HEK293 (cell line): ENCODE measurements around the gene FAM171A1.

ENCODE experiments used
- CTCF ChIA-PET: fragments of 350-600 bp; formaldehyde crosslinking; extraction: SDS; loops from one replicate; lab custom pipeline; 2021; ENCODE audit warnings: antibody characterized with exemption; lab: Yijun Ruan, JAX
- POLR2A ChIA-PET: fragments of 300-600 bp; formaldehyde crosslinking; extraction: SDS; loops from one replicate; lab custom pipeline; 2020; ENCODE audit warnings: antibody characterized with exemption, inconsistent platforms; lab: Yijun Ruan, JAX
- H3K27ac ChIP-seq: fragments of 200-500 bp; sonication (Bioruptor generic); 2 replicates; pipeline ENCODE4 v1.5.1; 2014; ENCODE audit warnings: low read depth, low read length, control low read depth, inconsistent platforms; ENCODE audit errors: extremely low read depth
- H3K36me3 ChIP-seq, 2 experiments: fragments of 200-500 bp in 1 of 2; sonication (Bioruptor generic) in 1 of 2; 1 replicate in 1 of 2; 2 replicates in 1 of 2; pipeline ENCODE4 v1.5.1; 2014 to 2017; ENCODE audit warnings: inconsistent platforms in 2 of 2, low read length in 2 of 2; ENCODE audit not compliant: control insufficient read depth in 2 of 2, insufficient read depth in 1 of 2
- H3K4me1 ChIP-seq: fragments of 200-500 bp; sonication (Bioruptor generic); 2 replicates; pipeline ENCODE4 v1.5.1; 2014; ENCODE audit warnings: mild to moderate bottlenecking, low read length, inconsistent platforms; ENCODE audit not compliant: control insufficient read depth, insufficient read depth
- H3K4me3 ChIP-seq: 2 replicates; pipeline ENCODE4 v1.5.1; 2011; ENCODE audit warnings: low read depth, mild to moderate bottlenecking, control low read depth, low read length, moderate library complexity
- H3K9me3 ChIP-seq: fragments of 200-500 bp; sonication (Bioruptor generic); 2 replicates; pipeline ENCODE4 v1.5.1; 2014; ENCODE audit warnings: low read depth, low read length, inconsistent platforms; ENCODE audit not compliant: control insufficient read depth, insufficient read depth
- GLI2 ChIP-seq: fragments of 450-650 bp; formaldehyde crosslinking; IDR thresholded peaks from 2 replicates; pipeline ENCODE4; 2017; ENCODE audit warnings: missing biosample characterization, missing genetic modification characterization, low read depth, borderline replicate concordance
- KLF16 ChIP-seq: fragments of 450-650 bp; formaldehyde crosslinking; IDR thresholded peaks from 2 replicates; pipeline ENCODE4 v1.5.1; 2017; ENCODE audit warnings: missing biosample characterization, missing genetic modification characterization
- MEIS1 ChIP-seq: sonication (generic); formaldehyde crosslinking; IDR thresholded peaks from 2 replicates; pipeline ENCODE4 v1.8.1; 2022; ENCODE audit warnings: missing genetic modification reagents, mild to moderate bottlenecking, borderline replicate concordance
- PATZ1 ChIP-seq: fragments of 450-650 bp; formaldehyde crosslinking; IDR thresholded peaks from 2 replicates; pipeline ENCODE4 v1.5.1; 2016; ENCODE audit warnings: missing biosample characterization, missing genetic modification characterization
- SCRT1 ChIP-seq: fragments of 450-650 bp; formaldehyde crosslinking; IDR thresholded peaks from 2 replicates; pipeline ENCODE4 v1.5.1; 2016; ENCODE audit warnings: missing biosample characterization, missing genetic modification characterization, borderline replicate concordance
- TRIM28 ChIP-seq: IDR thresholded peaks from 2 replicates; pipeline ENCODE4 v1.6.1; 2011; ENCODE audit warnings: low read length, control low read depth, borderline replicate concordance
- ZBTB1 ChIP-seq: fragments of 450-650 bp; formaldehyde crosslinking; IDR thresholded peaks from 2 replicates; pipeline ENCODE4 v1.5.1; 2016; ENCODE audit warnings: missing biosample characterization, missing genetic modification characterization
- ZBTB21 ChIP-seq: fragments of 450-650 bp; formaldehyde crosslinking; IDR thresholded peaks from 2 replicates; pipeline ENCODE4 v1.5.1; 2017; ENCODE audit warnings: missing biosample characterization, missing genetic modification characterization
- ZBTB26 ChIP-seq: fragments of 450-650 bp; formaldehyde crosslinking; optimal IDR thresholded peaks from 2 replicates; pipeline ENCODE3; 2016; ENCODE audit warnings: missing biosample characterization, mild to moderate bottlenecking, missing genetic modification characterization
- ZBTB8A ChIP-seq: fragments of 450-650 bp; formaldehyde crosslinking; IDR thresholded peaks from 2 replicates; pipeline ENCODE4 v1.5.1; 2016; ENCODE audit warnings: missing biosample characterization, missing genetic modification characterization
- ZIC2 ChIP-seq: fragments of 450-650 bp; formaldehyde crosslinking; IDR thresholded peaks from 2 replicates; pipeline ENCODE4 v1.5.1; 2016; ENCODE audit warnings: missing biosample characterization, missing genetic modification characterization
- ZNF121 ChIP-seq: fragments of 450-650 bp; formaldehyde crosslinking; IDR thresholded peaks from 2 replicates; pipeline ENCODE4 v1.5.1; 2016; ENCODE audit warnings: missing biosample characterization, missing genetic modification characterization
- ZNF19 ChIP-seq: fragments of 450-650 bp; formaldehyde crosslinking; IDR thresholded peaks from 2 replicates; pipeline ENCODE4; 2016; ENCODE audit warnings: missing biosample characterization, missing genetic modification characterization, low read depth
- ZNF2 ChIP-seq: fragments of 450-650 bp; formaldehyde crosslinking; IDR thresholded peaks from 2 replicates; pipeline ENCODE4 v1.5.1; 2016; ENCODE audit warnings: missing biosample characterization, missing genetic modification characterization
- ZNF214 ChIP-seq: fragments of 450-650 bp; formaldehyde crosslinking; IDR thresholded peaks from 2 replicates; pipeline ENCODE4 v1.5.1; 2017; ENCODE audit warnings: missing biosample characterization, mild to moderate bottlenecking, missing genetic modification characterization, borderline replicate concordance
- ZNF24 ChIP-seq: fragments of 450-650 bp; formaldehyde crosslinking; IDR thresholded peaks from 2 replicates; pipeline ENCODE4 v1.5.1; 2016; ENCODE audit warnings: missing biosample characterization, missing genetic modification characterization
- ZNF248 ChIP-seq: fragments of 450-650 bp; formaldehyde crosslinking; IDR thresholded peaks from 2 replicates; pipeline ENCODE4 v1.5.1; 2017; ENCODE audit warnings: missing biosample characterization, missing genetic modification characterization
- ZNF280D ChIP-seq: fragments of 450-650 bp; formaldehyde crosslinking; IDR thresholded peaks from 2 replicates; pipeline ENCODE4 v1.5.1; 2016; ENCODE audit warnings: missing biosample characterization, missing genetic modification characterization
- ZNF354C ChIP-seq: fragments of 450-650 bp; formaldehyde crosslinking; IDR thresholded peaks from 2 replicates; pipeline ENCODE4 v1.5.1; 2016; ENCODE audit warnings: missing biosample characterization, missing genetic modification characterization, low read depth, borderline replicate concordance
- ZNF391 ChIP-seq: fragments of 450-650 bp; formaldehyde crosslinking; IDR thresholded peaks from 2 replicates; pipeline ENCODE4 v1.5.1; 2016; ENCODE audit warnings: low read depth, missing biosample characterization, missing genetic modification characterization, borderline replicate concordance
- ZNF394 ChIP-seq: fragments of 450-650 bp; formaldehyde crosslinking; IDR thresholded peaks from 2 replicates; pipeline ENCODE4 v1.5.1; 2016; ENCODE audit warnings: missing biosample characterization, missing genetic modification characterization, mild to moderate bottlenecking, moderate library complexity, borderline replicate concordance
- ZNF423 ChIP-seq: fragments of 450-650 bp; formaldehyde crosslinking; IDR thresholded peaks from 2 replicates; pipeline ENCODE4 v1.5.1; 2016; ENCODE audit warnings: missing biosample characterization, missing genetic modification characterization
- ZNF529 ChIP-seq: fragments of 450-650 bp; formaldehyde crosslinking; IDR thresholded peaks from 2 replicates; pipeline ENCODE4 v1.5.1; 2017; ENCODE audit warnings: missing genetic modification characterization, missing biosample characterization; ENCODE audit not compliant: insufficient replicate concordance
- ZNF623 ChIP-seq: fragments of 450-650 bp; formaldehyde crosslinking; IDR thresholded peaks from 2 replicates; pipeline ENCODE4 v1.5.1; 2016; ENCODE audit warnings: missing biosample characterization, missing genetic modification characterization
- ZNF843 ChIP-seq: fragments of 450-650 bp; formaldehyde crosslinking; IDR thresholded peaks from 2 replicates; pipeline ENCODE4 v1.5.1; 2016; ENCODE audit warnings: missing biosample characterization, missing genetic modification characterization
- TF ChIP-seq, protein P1 (sequence below): fragments of 450-650 bp; formaldehyde crosslinking; IDR thresholded peaks from 2 replicates; pipeline ENCODE4 v1.5.1; 2016; ENCODE audit warnings: missing biosample characterization, missing genetic modification characterization
- TF ChIP-seq, protein P2 (sequence below): fragments of 450-650 bp; formaldehyde crosslinking; IDR thresholded peaks from 2 replicates; pipeline ENCODE4 v1.5.1; 2016; ENCODE audit warnings: missing biosample characterization, missing genetic modification characterization

The FAM171A1 gene

DNA sequence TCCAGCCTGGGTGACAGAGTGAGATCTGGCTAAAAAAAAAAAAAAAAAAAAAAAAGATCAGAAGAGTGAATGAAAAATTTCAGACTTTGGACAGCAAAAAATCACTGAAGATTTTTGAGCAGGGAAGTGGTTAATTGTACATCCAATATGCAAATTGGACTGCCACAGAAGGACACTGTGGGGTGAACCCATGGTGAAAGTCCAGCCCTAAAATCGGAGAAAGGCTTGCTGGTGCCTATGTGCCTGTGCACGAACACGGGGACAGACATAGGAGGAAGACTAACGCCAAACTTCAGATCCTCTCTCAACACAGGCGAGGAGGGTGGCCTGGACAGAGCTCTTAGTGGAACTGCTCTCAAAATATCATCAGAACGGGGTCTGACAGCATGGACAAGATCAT lies 65.5 kb downstream of the FAM171A1 start:
- no peaks in the 10 kb centered on the region; a peak in 1 of 3 replicates for H3K36me3 ChIP-seq
- H3K4me3 ChIP-seq, result no peak overlapping the region
- ChIA-PET CTCF (interaction anchor here (0.6 kb wide), 1 partner anchor 312 kb away, joined by 3 read pairs; no protein-coding TSS in a partner anchor), POLR2A (no interaction called here)
- no peaks in the 10 kb centered on the region for H3K9me3 ChIP-seq
- H3K27ac ChIP-seq, result no peak overlapping the region
- no peak for TF ChIP-seq MEIS1 (CRISPR knock-in tag)
- TF ChIP-seq ZNF24 (tag by site-specific recombination), result no peak
- no peak for TF ChIP-seq ZBTB1 (tag by site-specific recombination)
- TF ChIP-seq ZNF391 (tag by site-specific recombination), result no peak
- no peak for TF ChIP-seq KLF16 (tag by site-specific recombination)
- no peak for TF ChIP-seq ZNF394 (tag by site-specific recombination)
- TF ChIP-seq, protein P1, sequence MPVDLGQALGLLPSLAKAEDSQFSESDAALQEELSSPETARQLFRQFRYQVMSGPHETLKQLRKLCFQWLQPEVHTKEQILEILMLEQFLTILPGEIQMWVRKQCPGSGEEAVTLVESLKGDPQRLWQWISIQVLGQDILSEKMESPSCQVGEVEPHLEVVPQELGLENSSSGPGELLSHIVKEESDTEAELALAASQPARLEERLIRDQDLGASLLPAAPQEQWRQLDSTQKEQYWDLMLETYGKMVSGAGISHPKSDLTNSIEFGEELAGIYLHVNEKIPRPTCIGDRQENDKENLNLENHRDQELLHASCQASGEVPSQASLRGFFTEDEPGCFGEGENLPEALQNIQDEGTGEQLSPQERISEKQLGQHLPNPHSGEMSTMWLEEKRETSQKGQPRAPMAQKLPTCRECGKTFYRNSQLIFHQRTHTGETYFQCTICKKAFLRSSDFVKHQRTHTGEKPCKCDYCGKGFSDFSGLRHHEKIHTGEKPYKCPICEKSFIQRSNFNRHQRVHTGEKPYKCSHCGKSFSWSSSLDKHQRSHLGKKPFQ (tag by site-specific recombination), result no peak
- TF ChIP-seq SCRT1, result no peak
- no peak for TF ChIP-seq ZNF19 (tag by site-specific recombination)
- no peak for TF ChIP-seq ZBTB8A (tag by site-specific recombination)
- no peak for TF ChIP-seq ZBTB26
- TF ChIP-seq ZBTB21, result no peak
- TF ChIP-seq ZNF214 (tag by site-specific recombination), result no peak
- TF ChIP-seq ZNF423 (tag by site-specific recombination), result no peak
- no peak for TF ChIP-seq ZNF2
- 0 out of 2 replicates have a peak, but pooled peaks cover 2% of the 10 kb centered on the region for H3K4me1 ChIP-seq

GRCh38 chr10:15305161-15305560 lies 65.9 kb downstream of the FAM171A1 start:
- Histone ChIP-seq H3K4me3 (no peak overlapping the region), H3K36me3 (no peaks in the 10 kb centered on the region; a peak in 1 of 3 replicates), H3K4me1 (0 out of 2 replicates have a peak, but pooled peaks cover 2% of the 10 kb centered on the region), H3K27ac (no peak overlapping the region), H3K9me3 (no peaks in the 10 kb centered on the region)
- ChIA-PET CTCF (interaction anchor here (0.6 kb wide), 1 partner anchor 311 kb away, joined by 3 read pairs; no protein-coding TSS in a partner anchor), POLR2A (no interaction called here)
- no peak for TF ChIP-seq TRIM28
- no peak for TF ChIP-seq ZIC2 (tag by site-specific recombination)
- TF ChIP-seq ZNF354C (tag by site-specific recombination), result no peak
- TF ChIP-seq, protein P2, sequence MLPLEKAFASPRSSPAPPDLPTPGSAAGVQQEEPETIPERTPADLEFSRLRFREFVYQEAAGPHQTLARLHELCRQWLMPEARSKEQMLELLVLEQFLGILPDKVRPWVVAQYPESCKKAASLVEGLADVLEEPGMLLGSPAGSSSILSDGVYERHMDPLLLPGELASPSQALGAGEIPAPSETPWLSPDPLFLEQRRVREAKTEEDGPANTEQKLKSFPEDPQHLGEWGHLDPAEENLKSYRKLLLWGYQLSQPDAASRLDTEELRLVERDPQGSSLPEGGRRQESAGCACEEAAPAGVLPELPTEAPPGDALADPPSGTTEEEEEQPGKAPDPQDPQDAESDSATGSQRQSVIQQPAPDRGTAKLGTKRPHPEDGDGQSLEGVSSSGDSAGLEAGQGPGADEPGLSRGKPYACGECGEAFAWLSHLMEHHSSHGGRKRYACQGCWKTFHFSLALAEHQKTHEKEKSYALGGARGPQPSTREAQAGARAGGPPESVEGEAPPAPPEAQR (tag by site-specific recombination), result no peak
- TF ChIP-seq ZNF843 (tag by site-specific recombination), result no peak
- TF ChIP-seq ZNF623, result no peak
- no peak for TF ChIP-seq SCRT1
- TF ChIP-seq ZNF121, result no peak
- no peak for TF ChIP-seq ZNF248
- TF ChIP-seq ZBTB1 (tag by site-specific recombination), result no peak
- TF ChIP-seq PATZ1, result no peak
- TF ChIP-seq GLI2 (tag by site-specific recombination), result no peak
- TF ChIP-seq ZNF280D (tag by site-specific recombination), result no peak
- TF ChIP-seq ZNF529 (tag by site-specific recombination), result no peak
